PFSK-1 (cell line): Measurements from ENCODE around the gene CLCN6.

Experiments
- FOXP2 ChIP-seq: optimal IDR thresholded peaks from 2 replicates; pipeline ENCODE3; 2011; ENCODE audit warnings: borderline replicate concordance, control low read depth, inconsistent platforms; ENCODE audit not compliant: insufficient read depth; ENCODE audit errors: extremely low read length, extremely low read depth
- POLR2AphosphoS5 ChIP-seq: IDR thresholded peaks from 2 replicates; pipeline ENCODE4 v1.6.1; 2012; ENCODE audit warnings: low read depth, mild to moderate bottlenecking, control low read depth, low read length, moderate library complexity
- REST ChIP-seq, 2 experiments: IDR thresholded peaks; 2 replicates each; pipeline versions ENCODE4 v1.6.1 to v1.8.0; 2011 to 2012; ENCODE audit warnings: low read depth in 2 of 2, low read length in 2 of 2, control low read depth in 1 of 2, inconsistent platforms in 1 of 2, mild to moderate bottlenecking in 1 of 2, moderate library complexity in 1 of 2; ENCODE audit not compliant: insufficient read depth in 1 of 2
- SIN3A ChIP-seq: IDR thresholded peaks from 2 replicates; pipeline ENCODE4 v1.6.1; 2012; ENCODE audit warnings: mild to moderate bottlenecking, low read length, moderate library complexity, borderline replicate concordance; ENCODE audit not compliant: insufficient read depth
- TAF1 ChIP-seq: IDR thresholded peaks from 2 replicates; pipeline ENCODE4 v1.6.1; 2012; ENCODE audit warnings: low read length, control low read depth, borderline replicate concordance; ENCODE audit not compliant: insufficient read depth

The CLCN6 gene

GRCh38 chr1:11879311-11880180, 73.6 kb downstream of the CLCN6 start:
- TF ChIP-seq POLR2AphosphoS5, result no peak
- no peak for TF ChIP-seq FOXP2
- TF ChIP-seq SIN3A, result no peak
- TF ChIP-seq REST (IDR thresholded peaks at IDR 0.05; ENCODE audit: insufficient read depth in 1 of 2, low read depth in 2 of 2, low read length in 2 of 2), result no peak
- no peak for TF ChIP-seq TAF1

GRCh38 chr1:11880181-11880575, 74.2 kb downstream of the CLCN6 start:
- TF ChIP-seq TAF1 (no peak), SIN3A (no peak), FOXP2 (no peak), POLR2AphosphoS5 (no peak), REST (IDR thresholded peaks at IDR 0.05; ENCODE audit: insufficient read depth in 1 of 2, low read depth in 2 of 2, low read length in 2 of 2) (no peak)

GRCh38 chr1:11880911-11881748, 75.1 kb downstream of the CLCN6 start:
- TF ChIP-seq FOXP2, result peak; percentile 35
- TF ChIP-seq POLR2AphosphoS5, result no peak
- TF ChIP-seq REST (IDR thresholded peaks at IDR 0.05; ENCODE audit: insufficient read depth in 1 of 2, low read depth in 2 of 2, low read length in 2 of 2), result no peak
- no peak for TF ChIP-seq SIN3A
- TF ChIP-seq TAF1, result no peak

- TF ChIP-seq REST (IDR thresholded peaks at IDR 0.05; ENCODE audit: insufficient read depth in 1 of 2, low read depth in 2 of 2, low read length in 2 of 2), result no peak
- TF ChIP-seq POLR2AphosphoS5, result no peak
- TF ChIP-seq SIN3A, result no peak
- no peak for TF ChIP-seq TAF1
- TF ChIP-seq FOXP2, result no peak
Measured at GRCh38 chr1:11881749-11882441, 75.9 kb downstream of the CLCN6 start.
